Measurements from ENCODE around the gene SETD7.

DNA sequence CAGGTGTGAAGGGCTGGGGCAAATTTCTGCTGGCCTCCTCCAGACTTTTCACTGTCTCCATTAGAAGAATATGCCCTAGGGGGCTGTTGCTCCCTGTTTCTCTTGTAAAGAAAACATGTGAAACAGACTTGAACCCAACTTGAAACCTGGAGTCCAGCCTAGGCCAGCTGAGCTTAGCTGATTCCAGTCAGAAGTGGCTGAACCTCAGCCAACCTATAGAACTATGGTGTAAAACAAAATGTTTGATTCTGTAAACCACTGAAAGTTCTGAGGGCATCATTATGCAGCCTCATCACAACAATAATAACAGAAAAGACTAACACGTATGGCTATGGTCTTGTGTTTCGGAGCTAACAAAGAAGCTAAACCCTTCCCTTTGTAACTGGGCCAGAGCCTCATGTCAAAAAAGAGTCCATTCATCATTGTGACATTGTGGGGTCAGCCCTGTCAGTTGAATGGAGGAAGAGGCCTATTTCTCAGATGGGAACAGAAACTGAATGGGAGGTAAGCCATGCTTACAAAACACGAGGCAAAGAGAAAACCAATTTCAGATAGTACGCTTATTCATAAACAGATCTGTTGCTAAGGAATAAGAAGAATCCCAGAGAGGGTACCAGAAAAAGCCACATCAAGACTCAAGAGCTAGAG, 34.1 kb downstream of the SETD7 start:
- TF ChIP-seq POLR2A (IDR thresholded peaks at IDR 0.05) = no peak
- TF ChIP-seq, protein P1, sequence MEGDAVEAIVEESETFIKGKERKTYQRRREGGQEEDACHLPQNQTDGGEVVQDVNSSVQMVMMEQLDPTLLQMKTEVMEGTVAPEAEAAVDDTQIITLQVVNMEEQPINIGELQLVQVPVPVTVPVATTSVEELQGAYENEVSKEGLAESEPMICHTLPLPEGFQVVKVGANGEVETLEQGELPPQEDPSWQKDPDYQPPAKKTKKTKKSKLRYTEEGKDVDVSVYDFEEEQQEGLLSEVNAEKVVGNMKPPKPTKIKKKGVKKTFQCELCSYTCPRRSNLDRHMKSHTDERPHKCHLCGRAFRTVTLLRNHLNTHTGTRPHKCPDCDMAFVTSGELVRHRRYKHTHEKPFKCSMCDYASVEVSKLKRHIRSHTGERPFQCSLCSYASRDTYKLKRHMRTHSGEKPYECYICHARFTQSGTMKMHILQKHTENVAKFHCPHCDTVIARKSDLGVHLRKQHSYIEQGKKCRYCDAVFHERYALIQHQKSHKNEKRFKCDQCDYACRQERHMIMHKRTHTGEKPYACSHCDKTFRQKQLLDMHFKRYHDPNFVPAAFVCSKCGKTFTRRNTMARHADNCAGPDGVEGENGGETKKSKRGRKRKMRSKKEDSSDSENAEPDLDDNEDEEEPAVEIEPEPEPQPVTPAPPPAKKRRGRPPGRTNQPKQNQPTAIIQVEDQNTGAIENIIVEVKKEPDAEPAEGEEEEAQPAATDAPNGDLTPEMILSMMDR (IDR thresholded peaks at IDR 0.05) = no peak

All from esophagus squamous epithelium (tissue), 4 donors.